ENCODE results near the gene TMPRSS2.

TMPRSS2 gene

GRCh38 chr21:41501919-41502318, 6.0 kb downstream of the TMPRSS2 start:
- no peaks in the 10 kb centered on the region for H4K20me1 ChIP-seq (ENCODE audit: insufficient read depth, low read length)
- H3K27ac ChIP-seq (ENCODE audit: low read depth, low read length, poor library complexity, severe bottlenecking), result no peak overlapping the region
- no peaks in the 10 kb centered on the region for H3K9me3 ChIP-seq (ENCODE audit: low read length)
- H3K4me3 ChIP-seq (ENCODE audit: low read depth, low read length, poor library complexity, severe bottlenecking), result no peak overlapping the region
- no peaks in the 10 kb centered on the region for H3K36me3 ChIP-seq (ENCODE audit: insufficient read depth, low read length)
- no peak for TF ChIP-seq EZH2 (IDR thresholded peaks at IDR 0.05; ENCODE audit: borderline replicate concordance, low read length)
- TF ChIP-seq CTCF (IDR thresholded peaks at IDR 0.05; ENCODE audit: low read length), result no peak
- H3K27me3 ChIP-seq (ENCODE audit: insufficient read depth, low read length), result no peaks in the 10 kb centered on the region
- no peaks in the 10 kb centered on the region for H3K4me1 ChIP-seq (ENCODE audit: insufficient read depth, low read length, severe bottlenecking)
- no peak overlapping the region for H3K4me2 ChIP-seq (ENCODE audit: low read length)
- H3F3A ChIP-seq (ENCODE audit: insufficient read depth, low read length), result no peaks in the 10 kb centered on the region
- no peaks in the 10 kb centered on the region for H3K79me2 ChIP-seq (ENCODE audit: insufficient read depth, low read length)
- H2AFZ ChIP-seq (ENCODE audit: low read length), result no peak overlapping the region
- no peak overlapping the region for H3K9ac ChIP-seq (ENCODE audit: low read length)
- H3K9me2 ChIP-seq (ENCODE audit: low read depth, low read length), result no peaks in the 10 kb centered on the region

- no peak overlapping the region for H2AFZ ChIP-seq (ENCODE audit: low read length)
- TF ChIP-seq CTCF (IDR thresholded peaks at IDR 0.05; ENCODE audit: low read length) (no peak), EZH2 (IDR thresholded peaks at IDR 0.05; ENCODE audit: borderline replicate concordance, low read length) (no peak)
- no peaks in the 10 kb centered on the region for H3K79me2 ChIP-seq (ENCODE audit: insufficient read depth, low read length)
- no peak overlapping the region for H3K9ac ChIP-seq (ENCODE audit: low read length)
- no peaks in the 10 kb centered on the region for H3F3A ChIP-seq (ENCODE audit: insufficient read depth, low read length)
- no peaks in the 10 kb centered on the region for H3K9me3 ChIP-seq (ENCODE audit: low read length)
- H3K4me3 ChIP-seq (ENCODE audit: low read depth, low read length, poor library complexity, severe bottlenecking), result no peak overlapping the region
- no peak overlapping the region for H3K4me2 ChIP-seq (ENCODE audit: low read length)
- H4K20me1 ChIP-seq (ENCODE audit: insufficient read depth, low read length), result no peaks in the 10 kb centered on the region
- no peaks in the 10 kb centered on the region for H3K4me1 ChIP-seq (ENCODE audit: insufficient read depth, low read length, severe bottlenecking)
- H3K9me2 ChIP-seq (ENCODE audit: low read depth, low read length), result no peaks in the 10 kb centered on the region
- no peaks in the 10 kb centered on the region for H3K27me3 ChIP-seq (ENCODE audit: insufficient read depth, low read length)
- no peaks in the 10 kb centered on the region for H3K36me3 ChIP-seq (ENCODE audit: insufficient read depth, low read length)
- H3K27ac ChIP-seq (ENCODE audit: low read depth, low read length, poor library complexity, severe bottlenecking), result no peak overlapping the region
Observed at GRCh38 chr21:41500931-41501381, 7.0 kb downstream of the TMPRSS2 start.

- Histone ChIP-seq H3F3A (ENCODE audit: insufficient read depth, low read length) (no peaks in the 10 kb centered on the region), H2AFZ (ENCODE audit: low read length) (no peak overlapping the region), H3K9ac (ENCODE audit: low read length) (no peak overlapping the region), H3K4me3 (ENCODE audit: low read depth, low read length, poor library complexity, severe bottlenecking) (no peak overlapping the region), H3K4me2 (ENCODE audit: low read length) (no peak overlapping the region), H3K9me2 (ENCODE audit: low read depth, low read length) (no peaks in the 10 kb centered on the region), H3K36me3 (ENCODE audit: insufficient read depth, low read length) (no peaks in the 10 kb centered on the region), H3K4me1 (ENCODE audit: insufficient read depth, low read length, severe bottlenecking) (no peaks in the 10 kb centered on the region), H3K27me3 (ENCODE audit: insufficient read depth, low read length) (no peaks in the 10 kb centered on the region), H3K9me3 (ENCODE audit: low read length) (no peaks in the 10 kb centered on the region), H4K20me1 (ENCODE audit: insufficient read depth, low read length) (no peaks in the 10 kb centered on the region), H3K27ac (ENCODE audit: low read depth, low read length, poor library complexity, severe bottlenecking) (no peak overlapping the region), H3K79me2 (ENCODE audit: insufficient read depth, low read length) (no peaks in the 10 kb centered on the region)
- no peak for TF ChIP-seq CTCF (IDR thresholded peaks at IDR 0.05; ENCODE audit: low read length)
- TF ChIP-seq EZH2 (IDR thresholded peaks at IDR 0.05; ENCODE audit: borderline replicate concordance, low read length), result no peak
Observed at GRCh38 chr21:41500363-41500762, 7.6 kb downstream of the TMPRSS2 start.
